Skeletal muscle cell (primary cell): Measurements from ENCODE around the gene DNAH17.

Experiments
- DNase-seq: peaks from one replicate; pipeline ENCODE4 v3.0.0-alpha.2; 2010; ENCODE audit warnings: low read depth
- H3K4me3 ChIP-seq: 2 replicates; pipeline ENCODE4 v1.5.1; 2011; ENCODE audit warnings: low read depth, mild to moderate bottlenecking, control low read depth, low read length, moderate library complexity

The DNAH17 gene

GRCh38 chr17:78425429-78425828, 151.8 kb downstream of the DNAH17 start:
- H3K4me3 ChIP-seq: no peak overlapping the region
- no peak for DNase-seq

GRCh38 chr17:78423961-78424675, 153.1 kb downstream of the DNAH17 start:
- DNase-seq: no peak
- no peak overlapping the region for H3K4me3 ChIP-seq

- no peak for DNase-seq
- no peak overlapping the region for H3K4me3 ChIP-seq
These were observed 154.2 kb downstream of the DNAH17 start for GRCh38 chr17:78422872-78423588.

- H3K4me3 ChIP-seq: no peak overlapping the region
- DNase-seq: no peak
These were observed 155.0 kb downstream of the DNAH17 start for GRCh38 chr17:78422267-78422605.

- no peak for DNase-seq
- H3K4me3 ChIP-seq: no peak overlapping the region
These were observed 155.5 kb downstream of the DNAH17 start for GRCh38 chr17:78421534-78422266.

- no peak overlapping the region for H3K4me3 ChIP-seq
- DNase-seq: no peak
These were observed 156.1 kb downstream of the DNAH17 start for GRCh38 chr17:78421084-78421533.

GRCh38 chr17:78419970-78420815, 157.0 kb downstream of the DNAH17 start:
- no peak for DNase-seq

GRCh38 chr17:78418326-78419026, 158.7 kb downstream of the DNAH17 start:
- H3K4me3 ChIP-seq: no peak overlapping the region
- no peak for DNase-seq

More at GRCh38 chr17:78419970-78420815, 157.0 kb downstream of the DNAH17 start:
- no peak overlapping the region for H3K4me3 ChIP-seq

- DNase-seq: no peak
- H3K4me3 ChIP-seq: no peak overlapping the region
These were observed 159.7 kb downstream of the DNAH17 start for GRCh38 chr17:78417531-78417909.

- H3K4me3 ChIP-seq: no peak overlapping the region
- no peak for DNase-seq
These were observed 160.2 kb downstream of the DNAH17 start for GRCh38 chr17:78416791-78417530.

GRCh38 chr17:78415821-78416711, 161.1 kb downstream of the DNAH17 start:
- no peak overlapping the region for H3K4me3 ChIP-seq
- DNase-seq: no peak

GRCh38 chr17:78414178-78415162, 162.7 kb downstream of the DNAH17 start:
- H3K4me3 ChIP-seq: no peak overlapping the region
- no peak for DNase-seq

GRCh38 chr17:78412403-78412802, 164.8 kb downstream of the DNAH17 start:
- H3K4me3 ChIP-seq: no peak overlapping the region
- DNase-seq: no peak

- DNase-seq: no peak
- no peak overlapping the region for H3K4me3 ChIP-seq
These were observed 165.8 kb downstream of the DNAH17 start for GRCh38 chr17:78411241-78411857.

- no peak overlapping the region for H3K4me3 ChIP-seq
These were observed 167.8 kb downstream of the DNAH17 start for GRCh38 chr17:78409191-78409928.

More at GRCh38 chr17:78409191-78409928, 167.8 kb downstream of the DNAH17 start:
- DNase-seq: no peak
